GM18907 (cell line): ENCODE data around the gene REXO5.
"Not testable (repeated sequence)": the region's sequence is repeated elsewhere in the genome, so short reads cannot be mapped to it uniquely, and the experiment has no call there.

Experiments used
- ATAC-seq: cut with Tn5 transposase; IDR thresholded peaks from one replicate; pipeline ENCODE4 v1.9.1; 2021; ENCODE audit warnings: mild to moderate bottlenecking, moderate library complexity; ENCODE audit not compliant: unreplicated experiment

The REXO5 gene

GRCh38 chr16:20849589-20850390 is 43.5 kb downstream of the REXO5 start:
- no peak for ATAC-seq

- no peak for ATAC-seq
Observed at GRCh38 chr16:20850981-20851380, 44.7 kb downstream of the REXO5 start.

- no peak for ATAC-seq
Observed at GRCh38 chr16:20851601-20852000, 45.3 kb downstream of the REXO5 start.

GRCh38 chr16:20853143-20853542 is 46.8 kb downstream of the REXO5 start:
- no peak for ATAC-seq

GRCh38 chr16:20853981-20854620 is 47.8 kb downstream of the REXO5 start:
- ATAC-seq = no peak

GRCh38 chr16:20854963-20855362 is 48.6 kb downstream of the REXO5 start:
- no peak for ATAC-seq

GRCh38 chr16:20857281-20857680 is 51.0 kb downstream of the REXO5 start:
- no peak for ATAC-seq

GRCh38 chr16:20859229-20859628 is 52.9 kb downstream of the REXO5 start:
- no peak for ATAC-seq

GRCh38 chr16:20859699-20860098 is 53.4 kb downstream of the REXO5 start:
- ATAC-seq = no peak

- no peak for ATAC-seq
Observed at GRCh38 chr16:20860361-20860760, 54.0 kb downstream of the REXO5 start.

- not testable (repeated sequence) for ATAC-seq
Observed at GRCh38 chr16:20860995-20861394, 54.7 kb downstream of the REXO5 start.

- ATAC-seq = no peak
Observed at GRCh38 chr16:20862162-20862960, 56.0 kb downstream of the REXO5 start.

- not testable (repeated sequence) for ATAC-seq
Observed at GRCh38 chr16:20864376-20864775, 58.0 kb downstream of the REXO5 start.

- peak; percentile 63 for ATAC-seq
Observed at GRCh38 chr16:20865420-20866131, 59.2 kb downstream of the REXO5 start.

GRCh38 chr16:20866145-20866772 is 59.9 kb downstream of the REXO5 start:
- ATAC-seq = peak; percentile 10

GRCh38 chr16:20866801-20867200 is 60.5 kb downstream of the REXO5 start:
- no peak for ATAC-seq

- no peak for ATAC-seq
Observed at GRCh38 chr16:20867585-20867984, 61.3 kb downstream of the REXO5 start.

- no peak for ATAC-seq
Observed at GRCh38 chr16:20868890-20869289, 62.6 kb downstream of the REXO5 start.

- no peak for ATAC-seq
Observed at GRCh38 chr16:20870122-20870820, 63.9 kb downstream of the REXO5 start.

- no peak for ATAC-seq
Observed at GRCh38 chr16:20871258-20871657, 64.9 kb downstream of the REXO5 start.
